ENCODE data around the gene AKIRIN2. TPM values are rescaled to one million over a fixed set of nuclear protein-coding genes. Genes with fewer than 3 reads are reported as not detected.
"Not testable (repeated sequence)": the region's sequence is repeated elsewhere in the genome, so short reads cannot be mapped to it uniquely, and the experiment has no call there.

The AKIRIN2 gene
- total RNA-seq, 1 donor from 2014 or later = 65.4 TPM

GRCh38 chr6:87710090-87710489 is 8.1 kb upstream of the AKIRIN2 start:
- Histone ChIP-seq H2AFZ (ENCODE audit: low read depth, low read length) (no peak overlapping the region), H3K4me2 (ENCODE audit: low read length) (no peak overlapping the region), H3K36me3 (ENCODE audit: insufficient read depth, low read length) (no peaks in the 10 kb centered on the region), H3K27ac (ENCODE audit: low read depth, low read length) (no peak overlapping the region), H3K27me3 (ENCODE audit: insufficient read depth, low read length) (no peaks in the 10 kb centered on the region), H3K79me2 (ENCODE audit: insufficient read depth, low read length) (no peaks in the 10 kb centered on the region), H3K4me1 (ENCODE audit: insufficient read depth, low read length) (peaks cover 13% of the 10 kb centered on the region), H3K9me3 (ENCODE audit: insufficient read depth, low read depth, low read length) (no peaks in the 10 kb centered on the region), H3K9ac (ENCODE audit: low read length) (no peak overlapping the region), H4K20me1 (ENCODE audit: insufficient read depth, low read length) (no peaks in the 10 kb centered on the region), H3K4me3 (ENCODE audit: insufficient read depth, low read depth, low read length) (no peak overlapping the region)
- Mint-ChIP-seq H3K27me3 (ENCODE audit: low read depth, unreplicated experiment) (peaks cover 2% of the 10 kb centered on the region), H3K27ac (ENCODE audit: unreplicated experiment) (no peak overlapping the region), H3K4me1 (ENCODE audit: low read depth, unreplicated experiment) (peaks cover 10% of the 10 kb centered on the region), H3K36me3 (ENCODE audit: low read depth, unreplicated experiment) (no peaks in the 10 kb centered on the region), H3K4me3 (ENCODE audit: unreplicated experiment) (no peak overlapping the region), H3K9me3 (ENCODE audit: unreplicated experiment) (no peaks in the 10 kb centered on the region)
- no peak for TF ChIP-seq CTCF (IDR thresholded peaks at IDR 0.05; ENCODE audit: insufficient read depth, low read depth, low read length)
- DNase-seq (ENCODE audit: low read depth) (no peak), FAIRE-seq (no peak)

DNA sequence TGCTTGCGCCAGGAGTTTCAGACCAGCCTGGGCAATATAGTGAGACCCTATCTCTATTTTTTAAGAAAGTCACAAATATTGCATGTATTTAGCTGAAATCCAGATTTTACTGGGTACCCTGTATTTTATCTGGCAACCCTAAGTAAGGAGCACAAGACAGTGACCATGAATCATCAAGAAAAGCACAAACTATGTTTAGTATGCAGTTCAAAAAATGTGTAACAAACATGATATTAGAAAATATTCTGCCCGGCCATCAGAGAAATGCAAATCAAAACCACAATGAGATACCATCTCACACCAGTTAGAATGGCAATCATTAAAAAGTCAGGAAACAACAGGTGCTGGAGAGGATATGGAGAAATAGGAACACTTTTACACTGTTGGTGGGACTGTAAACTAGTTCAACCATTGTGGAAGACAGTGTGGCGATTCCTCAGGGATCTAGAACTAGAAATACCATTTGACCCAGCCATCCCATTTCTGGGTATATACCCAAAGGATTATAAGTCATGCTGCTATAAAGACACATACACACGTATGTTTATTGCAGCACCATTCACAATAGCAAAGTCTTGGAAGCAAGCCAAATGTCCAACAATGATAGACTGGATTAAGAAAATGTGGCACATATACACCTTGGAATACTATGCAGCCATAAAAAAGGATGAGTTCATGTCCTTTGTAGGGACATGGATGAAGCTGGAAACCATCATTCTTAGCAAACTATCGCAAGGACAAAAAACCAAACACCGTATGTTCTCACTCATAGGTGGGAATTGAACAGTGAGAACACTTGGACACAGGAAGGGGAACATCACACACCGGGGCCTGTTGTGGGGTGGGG is 6.8 kb upstream of the AKIRIN2 start:
- H3K4me1 Mint-ChIP-seq (ENCODE audit: low read depth, unreplicated experiment); H3K9me3 Mint-ChIP-seq (ENCODE audit: unreplicated experiment); H3K4me3 ChIP-seq (ENCODE audit: insufficient read depth, low read depth, low read length); H2AFZ ChIP-seq (ENCODE audit: low read depth, low read length); FAIRE-seq; H3K9ac ChIP-seq (ENCODE audit: low read length); H3K27me3 ChIP-seq (ENCODE audit: insufficient read depth, low read length); H3K36me3 ChIP-seq (ENCODE audit: insufficient read depth, low read length); H3K9me3 ChIP-seq (ENCODE audit: insufficient read depth, low read depth, low read length); H3K27ac Mint-ChIP-seq (ENCODE audit: unreplicated experiment); H3K36me3 Mint-ChIP-seq (ENCODE audit: low read depth, unreplicated experiment); H3K4me2 ChIP-seq (ENCODE audit: low read length); H3K4me3 Mint-ChIP-seq (ENCODE audit: unreplicated experiment); H3K27ac ChIP-seq (ENCODE audit: low read depth, low read length); DNase-seq (ENCODE audit: low read depth); H3K4me1 ChIP-seq (ENCODE audit: insufficient read depth, low read length); H3K79me2 ChIP-seq (ENCODE audit: insufficient read depth, low read length); H4K20me1 ChIP-seq (ENCODE audit: insufficient read depth, low read length); H3K27me3 Mint-ChIP-seq (ENCODE audit: low read depth, unreplicated experiment): not testable (repeated sequence)

GRCh38 chr6:87706187-87706966 is 4.3 kb upstream of the AKIRIN2 start:
- Mint-ChIP-seq H3K4me1 (ENCODE audit: low read depth, unreplicated experiment) (peaks cover 6% of the 10 kb centered on the region), H3K36me3 (ENCODE audit: low read depth, unreplicated experiment) (no peaks in the 10 kb centered on the region), H3K4me3 (ENCODE audit: unreplicated experiment) (no peak overlapping the region), H3K27me3 (ENCODE audit: low read depth, unreplicated experiment) (peaks cover 2% of the 10 kb centered on the region), H3K9me3 (ENCODE audit: unreplicated experiment) (no peaks in the 10 kb centered on the region), H3K27ac (ENCODE audit: unreplicated experiment) (peak overlapping the region; percentile 11)
- Histone ChIP-seq H3K79me2 (ENCODE audit: insufficient read depth, low read length) (peaks cover 7% of the 10 kb centered on the region), H3K27ac (ENCODE audit: low read depth, low read length) (no peak overlapping the region), H3K9ac (ENCODE audit: low read length) (no peak overlapping the region), H4K20me1 (ENCODE audit: insufficient read depth, low read length) (no peaks in the 10 kb centered on the region), H3K36me3 (ENCODE audit: insufficient read depth, low read length) (no peaks in the 10 kb centered on the region), H3K4me3 (ENCODE audit: insufficient read depth, low read depth, low read length) (no peak overlapping the region), H3K27me3 (ENCODE audit: insufficient read depth, low read length) (no peaks in the 10 kb centered on the region), H3K4me1 (ENCODE audit: insufficient read depth, low read length) (peaks cover 7% of the 10 kb centered on the region), H2AFZ (ENCODE audit: low read depth, low read length) (no peak overlapping the region), H3K4me2 (ENCODE audit: low read length) (no peak overlapping the region), H3K9me3 (ENCODE audit: insufficient read depth, low read depth, low read length) (no peaks in the 10 kb centered on the region)
- FAIRE-seq (peak; percentile 47), DNase-seq (ENCODE audit: low read depth) (peak; percentile 72)
- TF ChIP-seq CTCF (IDR thresholded peaks at IDR 0.05; ENCODE audit: insufficient read depth, low read depth, low read length) (no peak), EZH2 (IDR thresholded peaks at IDR 0.05; ENCODE audit: insufficient read depth, low read length) (no peak)
